Endodermal cell (in vitro differentiated cells): ENCODE data around the gene RASGRP3. TPM values are rescaled to one million over a fixed set of nuclear protein-coding genes. Genes with fewer than 3 reads are reported as not detected.

Experiments
- DNase-seq: peaks from one replicate; pipeline ENCODE4 v3.0.0-alpha.2; 2017
- H3K27ac ChIP-seq: 2 replicates; pipeline ENCODE4 v1.5.1; 2013; ENCODE audit warnings: mild to moderate bottlenecking, low read depth, low read length, moderate library complexity
- H3K27me3 ChIP-seq: 2 replicates; pipeline ENCODE4 v1.6.1; 2013; ENCODE audit warnings: mild to moderate bottlenecking, low read length, moderate library complexity; ENCODE audit not compliant: insufficient read depth, control insufficient read depth, poor library complexity, severe bottlenecking
- H3K36me3 ChIP-seq: 2 replicates; pipeline ENCODE4 v1.7.0; 2013; ENCODE audit warnings: mild to moderate bottlenecking, low read length, moderate library complexity; ENCODE audit not compliant: control insufficient read depth, insufficient read depth
- H3K4me1 ChIP-seq: one replicate; pipeline ENCODE4 v1.7.0; 2013; ENCODE audit warnings: low read length; ENCODE audit not compliant: control insufficient read depth, insufficient read depth
- H3K4me3 ChIP-seq: 2 replicates; pipeline ENCODE4 v1.5.1; 2013; ENCODE audit warnings: mild to moderate bottlenecking, low read length, moderate library complexity
- H3K9ac ChIP-seq: 2 replicates; pipeline ENCODE4 v1.6.1; 2013; ENCODE audit warnings: mild to moderate bottlenecking, low read length, moderate library complexity; ENCODE audit not compliant: poor library complexity, severe bottlenecking; ENCODE audit errors: extremely low read depth
- H3K9me3 ChIP-seq: 2 replicates; pipeline ENCODE4 v1.6.1; 2013; ENCODE audit warnings: mild to moderate bottlenecking, low read length, moderate library complexity; ENCODE audit not compliant: control insufficient read depth
- H3K27ac Mint-ChIP-seq: 2 replicates; pipeline ENCODE4 v1.8.0; 2020; ENCODE audit warnings: mixed read lengths
- H3K27me3 Mint-ChIP-seq: 2 replicates; pipeline ENCODE4 v1.8.0; 2021; ENCODE audit warnings: mild to moderate bottlenecking, mixed read lengths; ENCODE audit not compliant: insufficient read depth
- H3K36me3 Mint-ChIP-seq: 2 replicates; pipeline ENCODE4 v1.8.0; 2020; ENCODE audit warnings: low read depth, mixed read lengths
- H3K4me1 Mint-ChIP-seq: 2 replicates; pipeline ENCODE4 v1.8.0; 2020; ENCODE audit warnings: mixed read lengths
- H3K4me3 Mint-ChIP-seq: 2 replicates; pipeline ENCODE4 v1.8.0; 2020; ENCODE audit warnings: mild to moderate bottlenecking, moderate library complexity, mixed read lengths
- H3K9me3 Mint-ChIP-seq: 2 replicates; pipeline ENCODE4 v1.8.0; 2020; ENCODE audit warnings: mild to moderate bottlenecking, mixed read lengths
- WGBS, 2 experiments: methylation state at CpG; one replicate each; pipeline versions ENCODE4 v1.1.5 to v1.1.7; 2013; ENCODE audit warnings: missing lambda C conversion rate in 2 of 2, mixed read lengths in 1 of 2; ENCODE audit not compliant: insufficient coverage in 1 of 2, insufficient read length in 1 of 2; 5-methylcytosine and 5-hydroxymethylcytosine counted together
- total RNA-seq, 2 donors: library from RNA; stranded (reverse); fragmentation: NEBNext Ultra II Directional in 1 of 2; extraction: Animal tissue kit (Norgen Biotek cat#: 25700) in 1 of 2; gene quantifications; 2 replicates in 1 of 2; 3 replicates in 1 of 2; pipeline ENCODE4 v1.2.1, GENCODE V29; 2021
- TF ChIP-seq, protein P1 (sequence below): fragments of 200-600 bp; sonication (generic); conservative IDR thresholded peaks from 2 replicates; pipeline ENCODE4 v1.5.0; 2021; ENCODE audit warnings: antibody characterized with exemption, mild to moderate bottlenecking

The RASGRP3 gene
- total RNA-seq, 2 donors from 2014 or later: 0.29 TPM; not detected in 1

DNA sequence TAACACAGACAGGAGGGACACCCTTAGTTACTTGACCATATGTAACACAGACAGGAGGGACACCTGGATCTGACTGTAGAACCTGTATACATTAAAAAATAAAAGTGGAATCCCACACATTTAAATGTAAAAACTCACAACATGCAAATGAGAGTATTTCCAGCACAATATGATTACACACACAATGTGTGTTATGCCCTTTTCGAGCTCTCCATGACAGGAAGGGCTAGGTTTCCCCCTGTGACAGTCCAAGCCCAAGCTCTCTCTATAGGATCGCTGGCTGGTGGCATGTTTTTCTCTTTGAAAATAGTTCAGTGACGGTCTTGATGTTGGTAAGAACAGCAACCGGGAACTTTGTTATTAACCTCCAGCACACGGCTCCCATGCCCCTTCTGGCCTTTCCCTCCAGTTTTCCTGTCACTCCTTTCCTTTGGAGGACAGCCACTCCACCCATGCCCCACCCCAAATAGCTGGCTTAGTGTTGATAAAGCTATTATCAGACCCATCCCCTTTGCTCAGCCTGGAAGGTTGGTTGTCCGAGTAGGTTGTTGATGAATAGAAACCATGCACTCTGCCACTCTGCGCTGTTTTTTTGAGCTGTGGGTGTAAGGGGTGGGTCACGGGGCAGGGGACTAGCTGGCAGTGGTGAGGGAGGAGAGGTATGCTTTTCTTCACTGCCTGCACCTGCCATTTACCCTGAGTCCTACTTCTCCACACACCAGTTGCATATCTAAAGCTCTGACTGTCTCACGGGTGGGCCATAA is 2.7 kb downstream of the RASGRP3 start:
- no peaks in the 10 kb centered on the region for H3K36me3 ChIP-seq
- Mint-ChIP-seq H3K36me3 (no peaks in the 10 kb centered on the region), H3K4me1 (peaks cover 16% of the 10 kb centered on the region), H3K27me3 (peaks cover 71% of the 10 kb centered on the region), H3K4me3 (no peak overlapping the region), H3K27ac (no peak overlapping the region), H3K9me3 (peaks cover 4% of the 10 kb centered on the region)
- no peak overlapping the region for H3K9ac ChIP-seq
- H3K4me3 ChIP-seq: no peak overlapping the region
- H3K27me3 ChIP-seq: peaks cover 54% of the 10 kb centered on the region
- no peak overlapping the region for H3K27ac ChIP-seq
- TF ChIP-seq, protein P1, sequence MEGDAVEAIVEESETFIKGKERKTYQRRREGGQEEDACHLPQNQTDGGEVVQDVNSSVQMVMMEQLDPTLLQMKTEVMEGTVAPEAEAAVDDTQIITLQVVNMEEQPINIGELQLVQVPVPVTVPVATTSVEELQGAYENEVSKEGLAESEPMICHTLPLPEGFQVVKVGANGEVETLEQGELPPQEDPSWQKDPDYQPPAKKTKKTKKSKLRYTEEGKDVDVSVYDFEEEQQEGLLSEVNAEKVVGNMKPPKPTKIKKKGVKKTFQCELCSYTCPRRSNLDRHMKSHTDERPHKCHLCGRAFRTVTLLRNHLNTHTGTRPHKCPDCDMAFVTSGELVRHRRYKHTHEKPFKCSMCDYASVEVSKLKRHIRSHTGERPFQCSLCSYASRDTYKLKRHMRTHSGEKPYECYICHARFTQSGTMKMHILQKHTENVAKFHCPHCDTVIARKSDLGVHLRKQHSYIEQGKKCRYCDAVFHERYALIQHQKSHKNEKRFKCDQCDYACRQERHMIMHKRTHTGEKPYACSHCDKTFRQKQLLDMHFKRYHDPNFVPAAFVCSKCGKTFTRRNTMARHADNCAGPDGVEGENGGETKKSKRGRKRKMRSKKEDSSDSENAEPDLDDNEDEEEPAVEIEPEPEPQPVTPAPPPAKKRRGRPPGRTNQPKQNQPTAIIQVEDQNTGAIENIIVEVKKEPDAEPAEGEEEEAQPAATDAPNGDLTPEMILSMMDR: no peak
- 86% methylated on average over 4 to 9 of the region's 9 CpGs for WGBS, 2 experiments
- DNase-seq: no peak
- H3K4me1 ChIP-seq: peaks cover 5% of the 10 kb centered on the region
- no peaks in the 10 kb centered on the region for H3K9me3 ChIP-seq

DNA sequence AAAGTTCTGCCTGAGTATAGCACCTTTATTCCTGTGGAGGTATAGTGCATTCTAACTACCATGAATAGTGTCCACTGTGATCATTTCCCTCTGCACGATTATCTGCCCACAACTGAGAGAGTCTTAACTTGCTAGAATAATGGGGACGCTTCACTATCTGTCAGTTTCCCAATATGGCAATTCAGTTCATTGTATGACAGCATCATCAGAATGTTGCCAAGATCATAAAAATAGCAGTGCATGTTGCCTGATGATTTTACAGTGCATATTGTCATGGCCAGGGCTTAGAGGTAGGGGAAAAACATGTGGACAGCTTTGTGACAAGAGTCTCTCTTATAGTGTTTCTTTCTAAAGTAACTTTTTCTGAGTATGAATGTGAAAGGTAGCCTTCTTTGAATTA is 6.1 kb downstream of the RASGRP3 start:
- H3K4me1 ChIP-seq: peaks cover 2% of the 10 kb centered on the region
- no peak overlapping the region for H3K27ac ChIP-seq
- TF ChIP-seq, protein P1: no peak
- H3K4me3 Mint-ChIP-seq: no peak overlapping the region
- no peaks in the 10 kb centered on the region for H3K36me3 ChIP-seq
- no peak overlapping the region for H3K4me3 ChIP-seq
- peaks cover 29% of the 10 kb centered on the region for H3K27me3 ChIP-seq
- no peak overlapping the region for H3K9ac ChIP-seq
- H3K27ac Mint-ChIP-seq: no peak overlapping the region
- peaks cover 39% of the 10 kb centered on the region for H3K27me3 Mint-ChIP-seq
- H3K9me3 Mint-ChIP-seq: peaks cover 4% of the 10 kb centered on the region
- H3K9me3 ChIP-seq: peaks cover 11% of the 10 kb centered on the region
- peaks cover 2% of the 10 kb centered on the region for H3K4me1 Mint-ChIP-seq
- H3K36me3 Mint-ChIP-seq: no peaks in the 10 kb centered on the region
- WGBS, 2 experiments: 92 to 100% methylated on average over 2 of the region's 2 CpGs
- DNase-seq: no peak

DNA sequence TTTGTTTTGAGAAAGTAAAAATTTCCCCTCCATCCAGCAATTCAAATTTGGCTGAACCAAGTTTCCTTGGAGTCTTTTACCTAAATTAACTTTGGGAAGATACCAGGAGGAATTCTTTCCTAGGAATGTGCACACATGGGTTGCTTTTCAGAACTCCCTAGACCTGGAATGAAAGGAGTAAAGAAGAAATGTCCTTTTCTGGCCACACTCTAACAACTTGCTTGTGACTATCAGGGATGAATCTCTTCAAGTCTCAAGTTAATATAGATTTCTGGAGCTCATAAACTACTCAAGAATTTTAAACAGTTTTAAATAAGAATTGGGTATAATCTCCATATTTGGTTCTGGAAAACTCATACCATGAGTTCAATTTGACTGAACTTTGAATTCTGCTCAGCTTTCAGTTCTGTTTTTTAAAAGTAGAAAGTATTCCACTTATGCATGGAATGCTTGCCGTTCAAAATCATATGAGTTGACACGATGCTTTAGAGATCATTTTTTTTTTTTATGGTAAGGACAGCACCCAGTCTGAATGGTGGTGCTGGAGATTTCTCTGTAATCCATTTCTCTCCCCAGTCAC is 7.7 kb downstream of the RASGRP3 start:
- no peak for DNase-seq
- H3K27me3 Mint-ChIP-seq: peaks cover 23% of the 10 kb centered on the region
- Histone ChIP-seq H3K27me3 (peaks cover 12% of the 10 kb centered on the region), H3K4me3 (no peak overlapping the region), H3K9me3 (peaks cover 11% of the 10 kb centered on the region), H3K36me3 (no peaks in the 10 kb centered on the region), H3K27ac (no peak overlapping the region), H3K9ac (no peak overlapping the region), H3K4me1 (no peaks in the 10 kb centered on the region)
- WGBS, 2 experiments: 90% methylated on average over 2 of the region's 2 CpGs; no CpG with 5 or more reads in 1 of the 2 experiments
- H3K27ac Mint-ChIP-seq: no peak overlapping the region
- H3K4me1 Mint-ChIP-seq: no peaks in the 10 kb centered on the region
- H3K9me3 Mint-ChIP-seq: peaks cover 4% of the 10 kb centered on the region
- H3K36me3 Mint-ChIP-seq: no peaks in the 10 kb centered on the region
- H3K4me3 Mint-ChIP-seq: no peak overlapping the region
- TF ChIP-seq, protein P1: no peak
